GM12865 (cell line): ENCODE data around the gene COA1.
A peak's percentile ranks its signal among the peaks of the same experiment; 100 is the strongest.

ENCODE experiments used
- DNase-seq: peaks from one replicate; pipeline ENCODE4 v3.0.0; 2010; ENCODE audit warnings: low read depth
- H3K4me3 ChIP-seq: 2 replicates; pipeline ENCODE4 v1.5.1; 2011; ENCODE audit warnings: mild to moderate bottlenecking, low read depth, low read length, control low read depth
- CTCF ChIP-seq: IDR thresholded peaks from 2 replicates; pipeline ENCODE4 v1.5.1; 2011; ENCODE audit warnings: low read length, control low read depth, low read depth, inconsistent platforms; ENCODE audit not compliant: insufficient read depth; ENCODE audit errors: missing control alignments

The COA1 gene

GRCh38 chr7:43768887-43769272, 39.6 kb upstream of the COA1 start:
- DNase-seq = no peak
- no peak for TF ChIP-seq CTCF
- no peak overlapping the region for H3K4me3 ChIP-seq

- no peak overlapping the region for H3K4me3 ChIP-seq
- TF ChIP-seq CTCF = no peak
- no peak for DNase-seq
Measured at GRCh38 chr7:43768201-43768886, 39.0 kb upstream of the COA1 start.

GRCh38 chr7:43767311-43767710, 38.0 kb upstream of the COA1 start:
- H3K4me3 ChIP-seq = no peak overlapping the region
- TF ChIP-seq CTCF = no peak
- no peak for DNase-seq

GRCh38 chr7:43766564-43766963, 37.2 kb upstream of the COA1 start:
- no peak for DNase-seq
- TF ChIP-seq CTCF = no peak
- H3K4me3 ChIP-seq = no peak overlapping the region

GRCh38 chr7:43764807-43765491, 35.6 kb upstream of the COA1 start:
- TF ChIP-seq CTCF = no peak
- DNase-seq = no peak
- no peak overlapping the region for H3K4me3 ChIP-seq

- peak; percentile 70 for DNase-seq
- no peak for TF ChIP-seq CTCF
- H3K4me3 ChIP-seq = peak overlapping the region; percentile 30
Measured at GRCh38 chr7:43764039-43764761, 34.9 kb upstream of the COA1 start.
